NCI-H1436 treated with DMSO at 0.1 percent for 48 hours (cell line): ENCODE measurements around the gene FGF10.

Source experiments
- DNase-seq: peaks from one replicate; lab custom pipeline; 2025; lab: John Stamatoyannopoulos, UW

The FGF10 gene

GRCh38 chr5:44356231-44356630 lies 33.0 kb downstream of the FGF10 start:
- DNase-seq, result no peak

- no peak for DNase-seq
Measured at GRCh38 chr5:44345871-44346270, 43.3 kb downstream of the FGF10 start.

GRCh38 chr5:44336708-44337107 lies 52.5 kb downstream of the FGF10 start:
- DNase-seq, result no peak

GRCh38 chr5:44334622-44335021 lies 54.6 kb downstream of the FGF10 start:
- no peak for DNase-seq

- no peak for DNase-seq
Measured at GRCh38 chr5:44332285-44332971, 56.8 kb downstream of the FGF10 start.

GRCh38 chr5:44331471-44332050 lies 57.7 kb downstream of the FGF10 start:
- no peak for DNase-seq

GRCh38 chr5:44329716-44330115 lies 59.5 kb downstream of the FGF10 start:
- no peak for DNase-seq

- no peak for DNase-seq
Measured at GRCh38 chr5:44321144-44321725, 68.0 kb downstream of the FGF10 start.

- DNase-seq, result no peak
Measured at GRCh38 chr5:44320188-44320587, 69.0 kb downstream of the FGF10 start.

- no peak for DNase-seq
Measured at GRCh38 chr5:44318883-44319282, 70.3 kb downstream of the FGF10 start.

GRCh38 chr5:44312374-44312773 lies 76.8 kb downstream of the FGF10 start:
- no peak for DNase-seq

GRCh38 chr5:44300551-44300950 lies 88.7 kb downstream of the FGF10 start:
- DNase-seq, result no peak

GRCh38 chr5:44299394-44299793 lies 89.8 kb downstream of the FGF10 start:
- no peak for DNase-seq

- no peak for DNase-seq
Measured at GRCh38 chr5:44294516-44294915, 94.7 kb downstream of the FGF10 start.

GRCh38 chr5:44292736-44293135 lies 96.5 kb downstream of the FGF10 start:
- DNase-seq, result no peak

GRCh38 chr5:44278469-44278868 lies 110.8 kb downstream of the FGF10 start:
- DNase-seq, result no peak

GRCh38 chr5:44275908-44276307 lies 113.3 kb downstream of the FGF10 start:
- DNase-seq, result no peak

- DNase-seq, result no peak
Measured at GRCh38 chr5:44275329-44275728, 113.9 kb downstream of the FGF10 start.

GRCh38 chr5:44267909-44268308 lies 121.3 kb downstream of the FGF10 start:
- no peak for DNase-seq

- DNase-seq, result no peak
Measured at GRCh38 chr5:44266882-44267576, 122.2 kb downstream of the FGF10 start.

- DNase-seq, result no peak
Measured at GRCh38 chr5:44265713-44266112, 123.5 kb downstream of the FGF10 start.

- no peak for DNase-seq
Measured at GRCh38 chr5:44260793-44261192, 128.4 kb downstream of the FGF10 start.
